Gastroesophageal sphincter (tissue), 3 donors: ENCODE measurements around the gene VAMP8.

Experiments used
- EP300 ChIP-seq: sonication (generic); formaldehyde crosslinking; IDR thresholded peaks from one replicate; pipeline ENCODE4 v1.6.1; 2017; ENCODE audit warnings: antibody characterized with exemption, mild to moderate bottlenecking
- POLR2A ChIP-seq, 2 donors: fragments of 450-650 bp; IDR thresholded peaks; one replicate each; pipeline ENCODE4 v1.6.1; 2017; ENCODE audit warnings: antibody characterized with exemption in 2 of 2, mild to moderate bottlenecking in 2 of 2, moderate library complexity in 1 of 2
- POLR2AphosphoS5 ChIP-seq: sonication (generic); formaldehyde crosslinking; IDR thresholded peaks from one replicate; pipeline ENCODE4 v1.6.1; 2017; ENCODE audit warnings: antibody characterized with exemption
- TF ChIP-seq, protein P1 (sequence below), 4 experiments: fragments of 200-600 bp in 2 of 4; fragments of 450-650 bp in 2 of 4; sonication (generic) in 1 of 4; IDR thresholded peaks; one replicate each; pipeline ENCODE4 v1.5.1; 2017 to 2019; ENCODE audit warnings: antibody characterized with exemption in 4 of 4, mild to moderate bottlenecking in 2 of 4, moderate library complexity in 2 of 4

DNA sequence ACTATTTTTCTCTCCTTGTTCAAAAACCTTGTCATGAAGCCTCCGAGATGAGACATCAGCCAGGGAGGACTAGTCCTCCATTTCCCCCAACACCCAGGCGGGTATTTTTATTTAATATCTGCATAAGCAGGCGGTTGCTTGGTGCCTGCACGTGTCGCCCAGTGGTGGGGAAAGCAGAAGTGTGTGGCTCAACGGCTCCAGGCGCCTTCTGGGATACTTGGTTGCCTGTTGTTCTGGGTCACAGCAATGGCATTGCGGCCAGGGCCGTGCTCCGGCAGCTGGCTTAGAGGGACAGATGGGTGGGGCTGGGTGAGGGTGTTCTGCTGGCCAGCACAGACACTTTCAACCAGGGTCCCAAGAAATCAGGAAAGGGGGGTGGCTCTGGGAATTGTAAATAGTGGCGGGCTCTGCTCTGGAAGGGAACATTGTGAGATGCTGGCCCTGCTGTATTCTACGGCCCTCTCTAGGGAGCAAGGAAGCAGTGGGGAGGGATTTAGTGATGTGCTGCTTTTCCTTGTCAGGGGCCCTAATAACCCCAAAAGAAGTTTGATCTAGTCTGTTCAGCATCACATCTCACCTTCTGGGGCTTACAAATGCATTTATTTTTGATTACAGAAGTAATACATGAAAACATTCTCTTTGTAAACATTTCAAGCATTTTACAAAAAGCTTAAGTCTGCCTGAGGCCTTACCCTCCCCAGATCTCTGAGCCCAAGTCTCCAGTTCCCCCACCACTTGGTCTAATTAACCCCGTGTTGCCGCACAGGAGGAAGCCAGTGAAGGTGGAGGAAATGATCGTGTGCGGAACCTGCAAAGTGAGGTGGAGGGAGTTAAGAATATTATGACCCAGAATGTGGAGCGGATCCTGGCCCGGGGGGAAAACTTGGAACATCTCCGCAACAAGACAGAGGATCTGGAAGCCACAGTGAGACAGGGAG is 1.1 kb downstream of the VAMP8 start:
- TF ChIP-seq, protein P1, sequence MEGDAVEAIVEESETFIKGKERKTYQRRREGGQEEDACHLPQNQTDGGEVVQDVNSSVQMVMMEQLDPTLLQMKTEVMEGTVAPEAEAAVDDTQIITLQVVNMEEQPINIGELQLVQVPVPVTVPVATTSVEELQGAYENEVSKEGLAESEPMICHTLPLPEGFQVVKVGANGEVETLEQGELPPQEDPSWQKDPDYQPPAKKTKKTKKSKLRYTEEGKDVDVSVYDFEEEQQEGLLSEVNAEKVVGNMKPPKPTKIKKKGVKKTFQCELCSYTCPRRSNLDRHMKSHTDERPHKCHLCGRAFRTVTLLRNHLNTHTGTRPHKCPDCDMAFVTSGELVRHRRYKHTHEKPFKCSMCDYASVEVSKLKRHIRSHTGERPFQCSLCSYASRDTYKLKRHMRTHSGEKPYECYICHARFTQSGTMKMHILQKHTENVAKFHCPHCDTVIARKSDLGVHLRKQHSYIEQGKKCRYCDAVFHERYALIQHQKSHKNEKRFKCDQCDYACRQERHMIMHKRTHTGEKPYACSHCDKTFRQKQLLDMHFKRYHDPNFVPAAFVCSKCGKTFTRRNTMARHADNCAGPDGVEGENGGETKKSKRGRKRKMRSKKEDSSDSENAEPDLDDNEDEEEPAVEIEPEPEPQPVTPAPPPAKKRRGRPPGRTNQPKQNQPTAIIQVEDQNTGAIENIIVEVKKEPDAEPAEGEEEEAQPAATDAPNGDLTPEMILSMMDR (IDR thresholded peaks at IDR 0.05), result no peak
- TF ChIP-seq EP300 (no peak), POLR2AphosphoS5 (peak; percentile 12), POLR2A (IDR thresholded peaks at IDR 0.05) (peak in 1 of 2 donors; percentile 11)
